Measurements from ENCODE around the gene ZNF678. TPM values are rescaled to one million over a fixed set of nuclear protein-coding genes. Genes with fewer than 3 reads are reported as not detected.
"Not testable (repeated sequence)": the region's sequence is repeated elsewhere in the genome, so short reads cannot be mapped to it uniquely, and the experiment has no call there.

The ZNF678 gene
- total and polyA plus RNA-seq, 2 donors (not counting 1 experiment from before 2014, with no cell fraction given), result 5.5 to 16.0 TPM

GRCh38 chr1:227589777-227590176, 26.4 kb downstream of the ZNF678 start:
- H3K4me3 ChIP-seq (ENCODE audit: control extremely low read depth in 1 of 5, extremely low read depth in 1 of 5, insufficient read depth in 1 of 5, low read depth in 2 of 5, low read length in 4 of 5); intact Hi-C loops (cut with micrococcal nuclease); H2AFZ ChIP-seq (ENCODE audit: insufficient read depth, low read depth, low read length, poor library complexity, severe bottlenecking); H3K4me2 ChIP-seq (replicated peaks; ENCODE audit: low read depth, low read length, poor library complexity, severe bottlenecking); H3K27ac ChIP-seq (ENCODE audit: low read length in 2 of 2); H3K36me3 ChIP-seq (replicated peaks in 1 of 2; ENCODE audit: control extremely low read depth in 1 of 2, control insufficient read depth in 1 of 2, extremely low read depth in 1 of 2, insufficient read depth in 2 of 2, low read length in 1 of 2); H3K9ac ChIP-seq (ENCODE audit: low read length); H3K27me3 Mint-ChIP-seq; H3K27me3 ChIP-seq (replicated peaks in 1 of 4; ENCODE audit: control extremely low read depth in 1 of 4, control insufficient read depth in 3 of 4, insufficient read depth in 4 of 4, low read length in 3 of 4); DNase-seq; ATAC-seq (ENCODE audit: low read depth); H3K27ac Mint-ChIP-seq; H3K4me1 Mint-ChIP-seq; POLR2A ChIA-PET; H3K4me1 ChIP-seq (ENCODE audit: control insufficient read depth in 2 of 2, insufficient read depth in 2 of 2, low read length in 2 of 2); CTCF ChIA-PET; H4K20me1 ChIP-seq (ENCODE audit: control insufficient read depth, insufficient read depth, low read length, poor library complexity, severe bottlenecking); H3K4me3 Mint-ChIP-seq: not testable (repeated sequence)
- peaks cover 35% of the 10 kb centered on the region for H3K9me3 Mint-ChIP-seq (ENCODE audit: insufficient read depth)
- Histone ChIP-seq H3K79me2 (ENCODE audit: control insufficient read depth, insufficient read depth, low read length) (peaks cover 42% of the 10 kb centered on the region), H3K9me3 (ENCODE audit: control extremely low read depth in 1 of 3, control insufficient read depth in 2 of 3, insufficient read depth in 1 of 3, low read length in 2 of 3) (peaks cover 5 to 37% (median 23%) of the 10 kb centered on the region in 3 donors)
- WGBS (ENCODE audit: insufficient coverage), result no CpG with 5 or more reads among the region's 4 CpGs

DNA sequence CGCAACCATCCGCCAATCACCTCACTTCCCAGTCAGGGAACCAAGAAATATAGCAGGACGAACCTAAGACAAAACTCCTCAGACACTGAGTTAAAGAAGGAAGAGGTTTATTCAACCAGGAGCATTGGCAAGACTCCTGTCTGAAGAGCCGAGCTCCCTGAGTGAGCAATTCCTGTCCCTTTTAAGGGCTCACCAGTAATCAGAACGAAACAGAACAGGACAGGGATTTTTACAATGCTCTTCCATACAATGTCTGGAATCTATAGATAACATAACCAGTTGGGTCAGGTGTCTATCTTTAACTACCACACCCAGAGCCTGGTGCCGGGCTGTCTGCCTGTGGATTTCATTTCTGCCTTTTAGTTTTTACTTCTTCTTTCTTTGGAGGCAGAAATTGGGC, 32.9 kb downstream of the ZNF678 start:
- H3K27ac ChIP-seq (ENCODE audit: low read length in 2 of 2); H3K27me3 ChIP-seq (replicated peaks in 1 of 4; ENCODE audit: control extremely low read depth in 1 of 4, control insufficient read depth in 3 of 4, insufficient read depth in 4 of 4, low read length in 3 of 4); H3K4me2 ChIP-seq (replicated peaks; ENCODE audit: low read depth, low read length, poor library complexity, severe bottlenecking); H3K27me3 Mint-ChIP-seq; H2AFZ ChIP-seq (ENCODE audit: insufficient read depth, low read depth, low read length, poor library complexity, severe bottlenecking); intact Hi-C loops (cut with micrococcal nuclease); H3K4me1 ChIP-seq (ENCODE audit: control insufficient read depth in 2 of 2, insufficient read depth in 2 of 2, low read length in 2 of 2); H3K4me3 ChIP-seq (ENCODE audit: control extremely low read depth in 1 of 5, extremely low read depth in 1 of 5, insufficient read depth in 1 of 5, low read depth in 2 of 5, low read length in 4 of 5); H3K4me3 Mint-ChIP-seq; CTCF ChIA-PET; H3K27ac Mint-ChIP-seq; H3K9ac ChIP-seq (ENCODE audit: low read length); H3K4me1 Mint-ChIP-seq; DNase-seq; ATAC-seq (ENCODE audit: low read depth); POLR2A ChIA-PET; H4K20me1 ChIP-seq (ENCODE audit: control insufficient read depth, insufficient read depth, low read length, poor library complexity, severe bottlenecking): not testable (repeated sequence)
- Histone ChIP-seq H3K36me3 (replicated peaks in 1 of 2; ENCODE audit: control extremely low read depth in 1 of 2, control insufficient read depth in 1 of 2, extremely low read depth in 1 of 2, insufficient read depth in 2 of 2, low read length in 1 of 2) (peaks cover 2 to 12% of the 10 kb centered on the region in 2 experiments), H3K79me2 (ENCODE audit: control insufficient read depth, insufficient read depth, low read length) (peaks cover 34% of the 10 kb centered on the region), H3K9me3 (ENCODE audit: control extremely low read depth in 1 of 3, control insufficient read depth in 2 of 3, insufficient read depth in 1 of 3, low read length in 2 of 3) (peaks cover 10 to 32% (median 29%) of the 10 kb centered on the region in 3 donors)
- peaks cover 26% of the 10 kb centered on the region for H3K9me3 Mint-ChIP-seq (ENCODE audit: insufficient read depth)
- WGBS (ENCODE audit: insufficient coverage), result no CpG with 5 or more reads among the region's 6 CpGs

All from B cell (primary cell).